ENCODE measurements around the gene NANP.

Gene NANP

DNA sequence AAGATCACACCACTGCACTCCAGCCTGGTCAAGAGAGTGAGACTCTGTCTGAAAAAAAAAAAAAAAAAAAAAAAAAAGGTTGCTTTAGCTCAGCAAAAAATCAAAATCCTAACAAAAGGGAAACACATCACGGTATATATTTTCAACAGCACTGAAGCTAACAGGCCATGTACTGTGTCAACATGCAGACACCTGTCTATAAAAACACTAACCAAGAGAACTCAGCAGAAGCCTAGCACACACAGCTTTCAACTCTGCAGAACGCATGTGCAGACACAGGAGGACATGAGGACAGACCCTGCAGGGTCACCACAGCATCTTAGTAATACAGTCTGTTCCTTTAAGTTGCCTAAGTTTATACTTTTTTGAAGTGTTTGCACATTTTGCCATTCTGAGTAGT, 52.0 kb downstream of the NANP start:
- DNase-seq (ENCODE audit: low read depth in 2 of 2) = no peak

DNA sequence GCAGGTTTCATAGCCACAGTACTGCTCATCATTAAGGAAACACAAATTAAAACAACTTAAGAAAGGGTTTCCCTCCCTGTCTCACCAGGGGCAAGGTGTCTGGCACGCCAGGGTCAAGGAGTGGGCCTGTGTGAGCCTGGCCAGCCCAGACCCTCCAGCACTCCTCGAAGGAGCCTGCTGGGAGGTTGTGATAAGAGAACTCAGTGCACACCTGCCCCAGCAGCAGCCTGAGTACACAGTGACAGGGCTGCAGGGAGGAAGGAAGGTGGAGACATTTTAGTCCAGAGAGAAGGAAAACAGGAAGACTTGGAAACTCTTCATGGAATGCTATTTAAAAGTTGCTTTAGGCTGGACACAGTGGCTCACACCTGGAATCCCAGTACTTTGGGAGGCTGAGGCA, 52.6 kb downstream of the NANP start:
- no peak for DNase-seq (ENCODE audit: low read depth in 2 of 2)

DNA sequence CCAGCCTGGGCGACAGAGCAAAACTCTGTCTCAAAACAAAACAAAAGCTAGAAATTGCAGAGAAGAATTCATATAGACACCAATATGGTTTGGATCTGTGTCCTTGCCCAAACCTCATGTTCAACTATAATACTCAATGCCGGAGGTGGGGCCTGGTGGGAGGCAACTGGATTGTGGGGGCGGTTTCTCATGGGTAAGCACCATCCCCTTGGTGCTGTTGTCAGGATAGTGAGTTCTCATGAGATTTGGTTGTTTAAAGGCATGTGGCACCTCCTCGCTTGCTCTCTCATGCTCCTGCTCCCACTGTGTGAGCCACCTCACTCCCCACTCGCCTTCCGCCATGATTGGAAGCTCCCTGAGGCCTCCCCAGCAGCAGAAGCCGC, 53.7 kb downstream of the NANP start:
- no peak for DNase-seq (ENCODE audit: low read depth in 2 of 2)

DNA sequence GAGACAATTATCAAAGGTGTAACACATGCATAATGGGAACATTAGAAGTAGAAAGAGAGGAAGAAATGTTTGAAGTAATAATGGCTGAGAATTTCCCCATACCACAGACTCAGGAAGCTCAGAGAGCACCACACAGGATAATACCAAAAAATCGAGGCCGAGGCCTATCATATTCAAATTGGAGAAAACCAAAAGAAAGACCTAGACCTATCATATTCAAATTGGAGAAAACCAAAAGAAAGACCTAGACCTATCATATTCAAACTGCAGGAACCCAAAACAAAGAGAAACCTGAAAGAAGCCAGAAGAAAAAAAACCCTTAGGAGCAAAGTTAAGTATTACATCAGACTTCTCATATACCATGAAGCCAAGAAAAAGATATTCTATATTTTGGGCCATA, 56.5 kb downstream of the NANP start:
- DNase-seq (ENCODE audit: low read depth in 2 of 2) = no peak

DNA sequence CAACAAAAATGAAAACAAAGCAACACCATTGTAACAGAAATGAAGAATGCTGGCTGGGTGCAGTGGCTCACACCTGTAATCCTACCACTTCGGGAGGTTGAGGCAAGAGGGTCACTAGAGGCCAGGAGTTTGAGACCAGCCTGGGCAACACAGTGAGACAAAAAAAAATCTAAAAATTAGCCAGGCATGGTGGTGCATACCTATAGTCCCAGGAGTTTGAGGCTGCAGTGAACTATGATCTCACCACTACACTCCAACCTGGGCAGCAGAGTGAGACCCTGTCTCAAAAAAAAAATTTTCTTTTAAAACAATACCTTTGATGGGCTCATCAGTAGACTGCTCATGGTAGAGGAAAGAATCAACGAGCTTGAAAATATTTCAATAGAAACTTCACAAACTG, 57.0 kb downstream of the NANP start:
- DNase-seq (ENCODE audit: low read depth in 2 of 2) = no peak

DNA sequence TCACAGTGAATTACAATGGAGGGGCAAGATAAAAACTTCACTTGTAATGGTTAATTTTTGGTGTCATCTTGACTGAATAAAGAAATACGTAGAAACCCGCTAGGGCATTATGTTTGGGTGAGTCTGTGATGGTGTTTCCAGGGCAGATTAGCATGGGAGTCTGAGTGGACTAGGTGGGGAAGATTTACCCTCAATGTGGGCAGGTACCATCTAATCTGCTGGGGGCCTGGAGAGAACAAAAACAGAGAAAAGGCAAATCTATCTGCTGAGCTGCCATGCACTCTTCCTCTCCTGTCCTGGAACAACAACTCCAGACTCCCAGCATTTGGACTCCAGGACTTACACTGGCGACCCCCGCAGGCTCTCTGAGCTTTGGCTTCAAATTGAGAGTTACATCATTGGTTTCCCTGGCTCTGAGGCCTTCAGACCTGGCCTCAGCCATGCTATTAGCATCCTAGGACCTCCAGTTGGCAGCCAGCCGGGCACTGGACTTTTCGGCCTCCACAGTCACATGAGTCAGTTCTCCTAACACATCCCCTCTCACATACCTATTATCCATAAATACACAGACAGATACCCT, 58.1 kb downstream of the NANP start:
- DNase-seq (ENCODE audit: low read depth in 2 of 2) = no peak

DNA sequence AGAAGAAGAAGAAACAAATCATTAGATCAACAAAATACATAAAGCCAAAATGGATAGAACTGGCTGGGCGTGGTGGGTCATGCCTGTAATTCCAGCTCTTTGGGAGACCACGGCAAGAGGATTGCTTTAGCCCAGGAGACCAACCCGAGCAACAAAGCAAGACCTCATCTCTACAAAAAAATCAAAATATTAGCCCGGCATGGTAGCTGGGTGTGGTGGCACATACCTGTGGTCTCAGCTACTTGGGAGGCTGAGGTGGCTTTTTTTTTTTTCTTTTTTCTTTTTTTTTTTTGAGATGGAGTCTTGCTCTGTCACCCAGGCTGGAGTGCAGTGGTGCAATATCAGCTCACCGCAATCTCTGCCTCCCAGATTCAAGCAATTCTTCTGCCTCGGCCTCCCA, 59.9 kb downstream of the NANP start:
- DNase-seq (ENCODE audit: low read depth in 2 of 2) = no peak

DNA sequence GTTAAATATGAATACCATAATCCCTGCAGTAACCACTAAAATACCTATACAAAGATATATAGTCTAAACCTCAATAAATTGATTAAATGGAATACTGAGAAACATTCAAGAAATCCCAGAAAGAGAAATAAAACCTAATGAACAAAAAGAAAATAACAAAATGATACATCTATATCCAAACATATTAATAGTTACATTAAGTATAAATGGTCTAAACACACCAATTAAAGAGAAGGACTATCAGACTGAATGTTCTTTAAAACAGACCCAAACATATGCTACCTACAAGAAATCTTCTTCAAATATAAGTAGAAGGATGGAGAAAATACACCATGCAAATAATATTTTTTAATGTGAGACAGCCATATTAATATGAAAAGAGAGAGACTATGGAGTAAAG, 60.5 kb downstream of the NANP start:
- DNase-seq (ENCODE audit: low read depth in 2 of 2) = no peak

Measured in fibroblast of skin of left quadriceps (primary cell).